Spleen (tissue), 11 donors: ENCODE data around the gene XRCC1. TPM values are rescaled to one million over a fixed set of nuclear protein-coding genes. Genes with fewer than 3 reads are reported as not detected.
A peak's percentile ranks its signal among the peaks of the same experiment; 100 is the strongest.

Source experiments
- DNase-seq: peaks from one replicate; pipeline ENCODE4 v3.0.0-alpha.2; 2020
- H3K27ac ChIP-seq, 8 donors: fragments of 200-600 bp; sonication (generic) in 7 of 8; 1 replicate in 4 of 8; 2 replicates in 4 of 8; pipeline versions ENCODE4 v1.5.0 to v1.8.0; 2016 to 2021; ENCODE audit warnings: inconsistent platforms in 4 of 8, mild to moderate bottlenecking in 4 of 8, moderate library complexity in 1 of 8
- H3K27me3 ChIP-seq, 7 donors: fragments of 200-600 bp; sonication (generic) in 6 of 7; replicated peaks in 1 of 7; 1 replicate in 4 of 7; 2 replicates in 3 of 7; pipeline versions ENCODE4 v1.5.0 to v1.8.0; 2016 to 2021; ENCODE audit warnings: inconsistent platforms in 3 of 7, mild to moderate bottlenecking in 1 of 7
- H3K36me3 ChIP-seq, 6 donors: fragments of 200-600 bp; sonication (generic) in 5 of 6; 1 replicate in 4 of 6; 2 replicates in 2 of 6; pipeline versions ENCODE4 v1.5.0 to v1.8.0; 2016 to 2021; ENCODE audit warnings: inconsistent platforms in 2 of 6
- H3K4me1 ChIP-seq, 6 donors: fragments of 200-600 bp; sonication (generic) in 5 of 6; 1 replicate in 3 of 6; 2 replicates in 3 of 6; pipeline versions ENCODE4 v1.5.0 to v1.8.0; 2016 to 2021; ENCODE audit warnings: inconsistent platforms in 3 of 6
- H3K4me3 ChIP-seq, 8 donors: fragments of 200-600 bp; sonication (generic) in 7 of 8; 1 replicate in 4 of 8; 2 replicates in 4 of 8; pipeline versions ENCODE4 v1.5.0 to v1.8.0; 2016 to 2021; ENCODE audit warnings: inconsistent platforms in 4 of 8, mild to moderate bottlenecking in 4 of 8, moderate library complexity in 2 of 8
- H3K9me3 ChIP-seq, 8 donors: fragments of 200-600 bp; sonication (generic) in 7 of 8; 1 replicate in 4 of 8; 2 replicates in 4 of 8; pipeline versions ENCODE4 v1.5.0 to v1.8.0; 2016 to 2021; ENCODE audit warnings: inconsistent platforms in 4 of 8
- CTCF ChIP-seq, 11 experiments: fragments of 200-600 bp in 7 of 11; fragments of 450-650 bp in 4 of 11; sonication (generic) in 4 of 11; IDR thresholded peaks in 8 of 11; conservative IDR thresholded peaks in 3 of 11; 1 replicate in 7 of 11; 2 replicates in 4 of 11; pipeline versions ENCODE4 v1.4.0 to v1.8.0; 2016 to 2021; ENCODE audit warnings: antibody characterized with exemption in 11 of 11, inconsistent platforms in 4 of 11, mild to moderate bottlenecking in 1 of 11
- POLR2A ChIP-seq, 3 donors: fragments of 450-650 bp; IDR thresholded peaks; one replicate each; pipeline ENCODE4 v1.5.1; 2017; ENCODE audit warnings: antibody characterized with exemption in 3 of 3, mild to moderate bottlenecking in 1 of 3
- POLR2AphosphoS5 ChIP-seq, 3 donors: sonication (generic); formaldehyde crosslinking; IDR thresholded peaks; one replicate each; pipeline ENCODE4 v1.5.1; 2017; ENCODE audit warnings: antibody characterized with exemption in 3 of 3
- WGBS, 5 donors: extraction: QIAGEN DNeasy Blood & Tissue Kit in 3 of 5; methylation state at CpG; one replicate each; pipeline versions ENCODE4 v1.1.5 to v1.1.7; 2013 to 2018; 5-methylcytosine and 5-hydroxymethylcytosine counted together
- intact Hi-C: fragments of 100-400 bp; cut with DNase I; formaldehyde crosslinking; loops from one replicate; pipeline ENCODE4 v1.15.0; 2023; ENCODE audit warnings: low total_unique reads
- polyA plus RNA-seq, 3 donors: library from polyadenylated mRNA; stranded (reverse); fragments of 200-250 nt; gene quantifications; one replicate each; pipeline ENCODE4 v1.2.1, GENCODE V29; 2013
- total RNA-seq, 7 donors: library from RNA; depleted of rRNA in 3 of 7; stranded (reverse); fragments of >200 nt in 3 of 7; fragmentation: NEBNext Ultra II Directional in 4 of 7; extraction: Animal tissue kit (Norgen Biotek cat#: 25700) in 4 of 7; gene quantifications; one replicate each; pipeline versions ENCODE4 v1.1.0 to v1.2.1, GENCODE V29; 2016 to 2021
- donor health status: healthy with polysubstance abuse.
- donor health status: DM: no; HTN: no; CAD: no; lungs with moderate emphysema.
- donor health status: DM: no; HTN: no; CAD: no.
- donor health status: Bipolar disorder and iron deficiency.
- donor health status: healthy.
- donor health status: DM: no; HTN: no; CAD: no.
- donor health status: DM: yes; HTN: yes; CAD: no.

The XRCC1 gene
- total and polyA plus RNA-seq, 10 donors, result 16.0 to 32.0 (median 25.1) TPM

GRCh38 chr19:43584484-43584883, 9.2 kb upstream of the XRCC1 start:
- no peak for DNase-seq
- intact Hi-C loops, result loop anchor here (10.0 kb wide), 1 partner anchor 50 kb away; the partner anchor contains the start of gene ZNF575
- H3K27ac ChIP-seq, result peak overlapping the region in 7 of 8 donors; percentile 37 to 70 (median 59)
- TF ChIP-seq CTCF (IDR thresholded peaks at IDR 0.05 in 8 of 11, conservative IDR thresholded peaks at IDR 0.05 in 3 of 11) (no peak), POLR2A (IDR thresholded peaks at IDR 0.05) (no peak), POLR2AphosphoS5 (IDR thresholded peaks at IDR 0.05) (no peak)
- no peaks in the 10 kb centered on the region for H3K27me3 ChIP-seq
- H3K36me3 ChIP-seq, result peaks cover 0 to 35% (median 2%) of the 10 kb centered on the region in 6 donors
- H3K4me1 ChIP-seq, result peaks cover 4 to 56% (median 36%) of the 10 kb centered on the region in 6 donors
- no peak overlapping the region for H3K4me3 ChIP-seq
- 93 to 100% (median 100%) methylated on average over 1 of the region's 1 CpG for WGBS, 5 donors
- H3K9me3 ChIP-seq, result no peaks in the 10 kb centered on the region

- H3K9me3 ChIP-seq, result no peaks in the 10 kb centered on the region
- no peak overlapping the region for H3K4me3 ChIP-seq
- TF ChIP-seq POLR2AphosphoS5 (IDR thresholded peaks at IDR 0.05), result no peak
- TF ChIP-seq POLR2A (IDR thresholded peaks at IDR 0.05), result no peak
- no peak for TF ChIP-seq CTCF (IDR thresholded peaks at IDR 0.05 in 8 of 11, conservative IDR thresholded peaks at IDR 0.05 in 3 of 11)
- no peak overlapping the region for H3K27ac ChIP-seq
- intact Hi-C loops, result loop anchor here (10.0 kb wide), 1 partner anchor 48 kb away; the partner anchor contains the start of gene ZNF575
- H3K36me3 ChIP-seq, result peaks cover 0 to 20% (median 0%) of the 10 kb centered on the region in 6 donors
- H3K4me1 ChIP-seq, result peaks cover 4 to 60% (median 36%) of the 10 kb centered on the region in 6 donors
- no peak for DNase-seq
- no peaks in the 10 kb centered on the region for H3K27me3 ChIP-seq
- WGBS, 5 donors, result 80 to 87% (median 84%) methylated on average over 2 of the region's 2 CpGs
Observed at GRCh38 chr19:43582495-43582894, 7.2 kb upstream of the XRCC1 start.

GRCh38 chr19:43581467-43581866, 6.1 kb upstream of the XRCC1 start:
- intact Hi-C loops, result loop anchor here (10.0 kb wide), 1 partner anchor 47 kb away; the partner anchor contains the start of gene ZNF575
- no peak for DNase-seq
- no peak for TF ChIP-seq CTCF (IDR thresholded peaks at IDR 0.05 in 8 of 11, conservative IDR thresholded peaks at IDR 0.05 in 3 of 11)
- TF ChIP-seq POLR2AphosphoS5 (IDR thresholded peaks at IDR 0.05), result no peak
- TF ChIP-seq POLR2A (IDR thresholded peaks at IDR 0.05), result no peak
- 51 to 73% (median 69%) methylated on average over 7 of the region's 7 CpGs for WGBS, 5 donors
- H3K4me1 ChIP-seq, result peaks cover 4 to 62% (median 36%) of the 10 kb centered on the region in 6 donors
- peaks cover 0 to 9% (median 0%) of the 10 kb centered on the region in 6 donors for H3K36me3 ChIP-seq
- no peaks in the 10 kb centered on the region for H3K27me3 ChIP-seq
- H3K27ac ChIP-seq, result peak overlapping the region in 5 of 8 donors; percentile 29 to 81 (median 72)
- no peaks in the 10 kb centered on the region for H3K9me3 ChIP-seq
- H3K4me3 ChIP-seq, result peak overlapping the region in 4 of 8 donors; percentile 34 to 64 (median 46)

GRCh38 chr19:43578787-43579186, 3.5 kb upstream of the XRCC1 start:
- intact Hi-C loops, result no loop called here
- Histone ChIP-seq H3K36me3 (peaks cover 0 to 8% (median 0%) of the 10 kb centered on the region in 6 donors), H3K4me3 (no peak overlapping the region), H3K4me1 (peaks cover 13 to 72% (median 46%) of the 10 kb centered on the region in 6 donors), H3K9me3 (no peaks in the 10 kb centered on the region), H3K27me3 (no peaks in the 10 kb centered on the region), H3K27ac (no peak overlapping the region)
- WGBS, 5 donors, result 85 to 92% (median 87%) methylated on average over 3 of the region's 3 CpGs
- TF ChIP-seq POLR2AphosphoS5 (IDR thresholded peaks at IDR 0.05), result no peak
- TF ChIP-seq CTCF (IDR thresholded peaks at IDR 0.05 in 8 of 11, conservative IDR thresholded peaks at IDR 0.05 in 3 of 11), result no peak
- no peak for TF ChIP-seq POLR2A (IDR thresholded peaks at IDR 0.05)
- DNase-seq, result no peak
